HepG2 (cell line): ENCODE data around the gene BCAR3. TPM values are rescaled to one million over a fixed set of nuclear protein-coding genes. Genes with fewer than 3 reads are reported as not detected.

ENCODE experiments used
- ATAC-seq: fragments of 200-7000 bp; cut with Tn5 transposase; 3 replicates; pipeline ENCODE4 v1.9.1; 2020; ENCODE audit warnings: mild to moderate bottlenecking, moderate library complexity
- BruUV-seq: library from RNA; stranded (reverse); fragments of 400-500 nt; replicated peaks from 2 replicates; lab custom pipeline; 2021; lab: Mats Ljungman, UMichigan
- CTCF ChIA-PET: fragments of 300-600 bp; formaldehyde crosslinking; extraction: SDS; loops from one replicate; lab custom pipeline; 2021; ENCODE audit warnings: low total read pairs, inconsistent platforms, low intra/inter-chr PET ratio; lab: Yijun Ruan, JAX
- POLR2A ChIA-PET: fragments of 350-600 bp; sonication (Branson Sonifier 250); formaldehyde crosslinking; loops from one replicate; lab custom pipeline; 2020; ENCODE audit warnings: antibody characterized with exemption, inconsistent platforms; lab: Yijun Ruan, JAX
- DNase-seq: peaks from one replicate; pipeline ENCODE4 v3.0.0-alpha.2; 2015; ENCODE audit warnings: low spot score
- FAIRE-seq: peaks from 3 replicates; lab custom pipeline; 2011; peaks lifted over from hg19 to GRCh38; lab: Jason Lieb, UNC
- H2AFZ ChIP-seq: one replicate; pipeline ENCODE4 v1.6.1; 2011; ENCODE audit warnings: low read length, inconsistent platforms
- H3K27ac ChIP-seq: fragments of 300-600 bp; 3 replicates; pipeline ENCODE4 v1.8.0; 2011; ENCODE audit warnings: mixed run types, mild to moderate bottlenecking, mixed read lengths, low read length, inconsistent platforms; ENCODE audit not compliant: insufficient read depth; ENCODE audit errors: extremely low read length
- H3K27me3 ChIP-seq, 2 experiments: fragments of 200-600 bp in 1 of 2; 2 replicates in 1 of 2; 3 replicates in 1 of 2; pipeline versions ENCODE4 v1.6.0 to v1.8.0; 2011; ENCODE audit warnings: low read length in 2 of 2, mild to moderate bottlenecking in 2 of 2, moderate library complexity in 2 of 2, inconsistent platforms in 1 of 2; ENCODE audit not compliant: insufficient read depth in 2 of 2, control insufficient read depth in 1 of 2
- H3K36me3 ChIP-seq, 2 experiments: fragments of 200-600 bp in 1 of 2; replicated peaks in 1 of 2; 2 replicates in 1 of 2; 3 replicates in 1 of 2; pipeline versions ENCODE4 v1.5.1 to v1.8.0; 2011; ENCODE audit warnings: low read length in 2 of 2, inconsistent platforms in 1 of 2; ENCODE audit not compliant: insufficient read depth in 2 of 2, control insufficient read depth in 1 of 2
- H3K4me1 ChIP-seq: 2 replicates; pipeline ENCODE4 v1.5.1; 2012; ENCODE audit warnings: low read length, inconsistent platforms; ENCODE audit not compliant: insufficient read depth
- H3K4me2 ChIP-seq: 2 replicates; pipeline ENCODE4 v1.6.0; 2011; ENCODE audit warnings: low read depth, low read length, inconsistent platforms
- H3K4me3 ChIP-seq, 3 experiments: fragments of 200-600 bp in 1 of 3; sonication (generic), shearing (Covaris generic) in 1 of 3; replicated peaks in 1 of 3; 2 replicates each; pipeline ENCODE4 v1.5.1; 2011 to 2016; ENCODE audit warnings: low read length in 3 of 3, inconsistent platforms in 2 of 3, low read depth in 2 of 3, mild to moderate bottlenecking in 2 of 3, control low read depth in 1 of 3, mixed read lengths in 1 of 3; ENCODE audit not compliant: insufficient read depth in 1 of 3
- H3K79me2 ChIP-seq: one replicate; pipeline ENCODE4 v1.6.1; 2011; ENCODE audit warnings: low read length, inconsistent platforms; ENCODE audit not compliant: insufficient read depth
- H3K9ac ChIP-seq: 2 replicates; pipeline ENCODE4 v1.6.0; 2011; ENCODE audit warnings: mild to moderate bottlenecking, low read depth, low read length, inconsistent platforms; ENCODE audit not compliant: insufficient read depth
- H3K9me3 ChIP-seq: 2 replicates; pipeline ENCODE4 v1.5.1; 2012; ENCODE audit warnings: mild to moderate bottlenecking, low read length
- H4K20me1 ChIP-seq: 2 replicates; pipeline ENCODE4 v1.6.0; 2011; ENCODE audit warnings: inconsistent platforms, mild to moderate bottlenecking, low read length, moderate library complexity; ENCODE audit not compliant: insufficient read depth
- BCLAF1 ChIP-seq: fragments of 450-650 bp; IDR thresholded peaks from 2 replicates; pipeline ENCODE4 v1.6.1; 2017; ENCODE audit warnings: mild to moderate bottlenecking
- CENPT ChIP-seq: sonication (generic); formaldehyde crosslinking; IDR thresholded peaks from 2 replicates; pipeline ENCODE4 v1.8.0; 2022; ENCODE audit warnings: low read depth, mild to moderate bottlenecking, moderate library complexity, missing genetic modification reagents
- MAFK ChIP-seq, 2 experiments: IDR thresholded peaks in 1 of 2; conservative IDR thresholded peaks in 1 of 2; 2 replicates each; pipeline ENCODE4 v1.6.1; 2011; ENCODE audit warnings: improper control_type of control experiment in 2 of 2, low read length in 2 of 2
- POLR2AphosphoS5 ChIP-seq: IDR thresholded peaks from 2 replicates; pipeline ENCODE4 v1.6.1; 2012; ENCODE audit warnings: low read depth, low read length
- PRPF4 ChIP-seq: fragments of 200-400 bp; formaldehyde crosslinking; IDR thresholded peaks from 2 replicates; pipeline ENCODE4 v1.6.1; 2016; ENCODE audit warnings: low read length, low read depth; ENCODE audit not compliant: poor library complexity, severe bottlenecking
- SRSF9 ChIP-seq: fragments of 200-400 bp; formaldehyde crosslinking; IDR thresholded peaks from 2 replicates; pipeline ENCODE4 v1.6.1; 2018; ENCODE audit warnings: borderline replicate concordance, mild to moderate bottlenecking, low read depth, low read length; ENCODE audit not compliant: insufficient read depth, poor library complexity, severe bottlenecking
- ZIK1 ChIP-seq: sonication (generic); formaldehyde crosslinking; IDR thresholded peaks from 2 replicates; pipeline ENCODE4 v1.5.0; 2020; ENCODE audit warnings: mild to moderate bottlenecking, low read depth, missing genetic modification reagents, borderline replicate concordance
- ZNF280D ChIP-seq: sonication (generic); formaldehyde crosslinking; IDR thresholded peaks from 2 replicates; pipeline ENCODE4 v1.5.1; 2020; ENCODE audit warnings: mild to moderate bottlenecking, missing genetic modification reagents
- ZNF562 ChIP-seq: sonication (generic); formaldehyde crosslinking; IDR thresholded peaks from 2 replicates; pipeline ENCODE4 v1.8.0; 2022; ENCODE audit warnings: missing genetic modification reagents, borderline replicate concordance
- ZNF761 ChIP-seq: sonication (generic); formaldehyde crosslinking; conservative IDR thresholded peaks from 2 replicates; pipeline ENCODE4 v1.4.0; 2020; ENCODE audit warnings: mild to moderate bottlenecking, missing genetic modification reagents
- WGBS: methylation state at CpG from one replicate; pipeline ENCODE4 v1.1.6; 2017; ENCODE audit warnings: low lambda C conversion rate; 5-methylcytosine and 5-hydroxymethylcytosine counted together
- in situ Hi-C: cut with HindIII; loops from 2 replicates; pipeline ENCODE4 v1.10.0; 2017; ENCODE audit warnings: low pct_unique_long_range_greater_than_20kb; ENCODE audit not compliant: extremely low pct_ligation_motif_present
- intact Hi-C: fragments of 100-400 bp; cut with micrococcal nuclease; formaldehyde crosslinking; loops from one replicate; pipeline ENCODE4 v1.10.0; 2022; ENCODE audit not compliant: unreplicated experiment
- polyA plus RNA-seq, 8 experiments: library from polyadenylated mRNA; depleted of rRNA in 3 of 8; stranded (reverse) in 7 of 8; unstranded in 1 of 8; fragments of >200 nt; fragmentation: Illumina TruSeq in 4 of 8; extraction: Trizol in 4 of 8; gene quantifications; 2 replicates each; pipeline versions ENCODE4 v1.2.1 to v1.2.3, GENCODE V29; 2011 to 2016; ENCODE audit warnings: low read depth in 4 of 8, missing spikeins in 1 of 8, mixed read lengths in 1 of 8; ENCODE audit not compliant: insufficient read depth in 1 of 8
- total RNA-seq, 5 experiments: library from RNA; depleted of rRNA; stranded (reverse); fragments of >200 nt; fragmentation: Illumina TruSeq; extraction: Trizol; gene quantifications; 2 replicates each; pipeline ENCODE4 v1.2.3, GENCODE V29; 2016; ENCODE audit warnings: low read depth in 1 of 5

The BCAR3 gene
- total and polyA plus RNA-seq, 2 of the 13 experiments (the other 11 are each of a cell fraction or from before 2014, with no cell fraction given): 3.6 to 4.8 TPM

GRCh38 chr1:93612510-93612909 is 69.1 kb downstream of the BCAR3 start:
- DNase-seq (no peak), ATAC-seq (no peak), FAIRE-seq (no peak)
- intact Hi-C loops: no loop called here
- no peaks in the 10 kb centered on the region for H3K9me3 ChIP-seq
- in situ Hi-C loops: no loop called here
- no peaks in the 10 kb centered on the region for H4K20me1 ChIP-seq
- H3K9ac ChIP-seq: no peak overlapping the region
- no peaks in the 10 kb centered on the region; a peak in 1 of 5 replicates for H3K36me3 ChIP-seq
- no peak for TF ChIP-seq PRPF4
- WGBS: 94% methylated on average over 3 of the region's 3 CpGs
- H3K27ac ChIP-seq: no peak overlapping the region
- no peak overlapping the region for H3K4me3 ChIP-seq
- H2AFZ ChIP-seq: no peak overlapping the region
- H3K27me3 ChIP-seq: no peaks in the 10 kb centered on the region
- BruUV-seq: no TSS peak
- H3K4me2 ChIP-seq: no peak overlapping the region
- H3K79me2 ChIP-seq: peaks cover 3% of the 10 kb centered on the region
- CTCF ChIA-PET: no interaction called here
- peaks cover 74% of the 10 kb centered on the region for H3K4me1 ChIP-seq
- POLR2A ChIA-PET: interaction anchor here (1.4 to 9.3 kb wide), 2 partner anchors 12 to 19 kb away, joined by 3 to 214 read pairs; no protein-coding TSS in a partner anchor

GRCh38 chr1:93611668-93612067 is 70.0 kb downstream of the BCAR3 start:
- in situ Hi-C loops: no loop called here
- intact Hi-C loops: no loop called here
- H3K4me2 ChIP-seq: no peak overlapping the region
- H4K20me1 ChIP-seq: no peaks in the 10 kb centered on the region
- ChIA-PET POLR2A (interaction anchor here (9.3 kb wide), 1 partner anchor 19 kb away, joined by 214 read pairs; no protein-coding TSS in a partner anchor), CTCF (no interaction called here)
- ATAC-seq: no peak
- H3K36me3 ChIP-seq: no peaks in the 10 kb centered on the region; a peak in 1 of 5 replicates
- H2AFZ ChIP-seq: no peak overlapping the region
- peaks cover 69% of the 10 kb centered on the region for H3K4me1 ChIP-seq
- DNase-seq: no peak
- H3K79me2 ChIP-seq: peaks cover 3% of the 10 kb centered on the region
- no peak overlapping the region for H3K9ac ChIP-seq
- H3K9me3 ChIP-seq: no peaks in the 10 kb centered on the region
- H3K27me3 ChIP-seq: no peaks in the 10 kb centered on the region
- no peak overlapping the region for H3K4me3 ChIP-seq
- no peak for FAIRE-seq
- WGBS: 96% methylated on average over 5 of the region's 5 CpGs
- H3K27ac ChIP-seq: no peak overlapping the region
- BruUV-seq: no TSS peak
- TF ChIP-seq MAFK (conservative IDR thresholded peaks at IDR 0.05 in 1 of 2, IDR thresholded peaks at IDR 0.05 in 1 of 2; ENCODE audit: low read length in 2 of 2): no peak
- no peak for TF ChIP-seq POLR2AphosphoS5
- TF ChIP-seq ZNF761 (CRISPR knock-in tag): no peak
- no peak for TF ChIP-seq ZIK1 (CRISPR knock-in tag)
- no peak for TF ChIP-seq CENPT (CRISPR knock-in tag)
- no peak for TF ChIP-seq SRSF9
- TF ChIP-seq BCLAF1: no peak
- TF ChIP-seq ZNF562: no peak
- no peak for TF ChIP-seq ZNF280D (CRISPR knock-in tag)
